Brain pericyte (primary cell): Measurements from ENCODE around the gene ATP6V0A1.
A peak's percentile ranks its signal among the peaks of the same experiment; 100 is the strongest.
"Not testable (repeated sequence)": the region's sequence is repeated elsewhere in the genome, so short reads cannot be mapped to it uniquely, and the experiment has no call there.

ENCODE experiments used
- DNase-seq: peaks from one replicate; pipeline ENCODE4 v3.0.0-alpha.2; 2012; ENCODE audit warnings: low read depth, low spot score

Gene ATP6V0A1

GRCh38 chr17:42458497-42459255, at the start of gene ATP6V0A1:
Gene ATP6V0A1, plus strand, starts transcription at chr17:42458878. Its CDS starts 2,017 bp downstream, at chr17:42460895.
- no peak for DNase-seq

- DNase-seq: no peak
Observed at GRCh38 chr17:42409523-42410318, 49.0 kb upstream of the ATP6V0A1 start.

GRCh38 chr17:42410319-42410685, 48.4 kb upstream of the ATP6V0A1 start:
- DNase-seq: no peak

GRCh38 chr17:42411361-42411760, 47.3 kb upstream of the ATP6V0A1 start:
- no peak for DNase-seq

GRCh38 chr17:42411905-42412679, 46.6 kb upstream of the ATP6V0A1 start:
- DNase-seq: no peak

GRCh38 chr17:42413464-42414040, 45.1 kb upstream of the ATP6V0A1 start:
- DNase-seq: no peak

GRCh38 chr17:42414704-42415409, 43.8 kb upstream of the ATP6V0A1 start:
- no peak for DNase-seq

- DNase-seq: not testable (repeated sequence)
Observed at GRCh38 chr17:42417981-42418380, 40.7 kb upstream of the ATP6V0A1 start.

GRCh38 chr17:42421136-42421506, 37.6 kb upstream of the ATP6V0A1 start:
- DNase-seq: no peak

- no peak for DNase-seq
Observed at GRCh38 chr17:42421507-42422338, 37.0 kb upstream of the ATP6V0A1 start.

- DNase-seq: no peak
Observed at GRCh38 chr17:42422412-42422957, 36.2 kb upstream of the ATP6V0A1 start.

GRCh38 chr17:42422958-42423712, 35.5 kb upstream of the ATP6V0A1 start, which contains the start of gene CAVIN1:
Gene CAVIN1, minus strand, starts transcription at chr17:42423256. Its CDS starts 159 bp downstream, at chr17:42423097.
- DNase-seq: peak; percentile 73

- no peak for DNase-seq
Observed at GRCh38 chr17:42423766-42424165, 34.9 kb upstream of the ATP6V0A1 start.

- no peak for DNase-seq
Observed at GRCh38 chr17:42424991-42425610, 33.6 kb upstream of the ATP6V0A1 start.

GRCh38 chr17:42428141-42428944, 30.3 kb upstream of the ATP6V0A1 start:
- DNase-seq: peak; percentile 73

- DNase-seq: no peak
Observed at GRCh38 chr17:42429726-42430447, 28.8 kb upstream of the ATP6V0A1 start.

GRCh38 chr17:42431758-42432161, 26.9 kb upstream of the ATP6V0A1 start:
- no peak for DNase-seq
